H1 (cell line): ENCODE measurements around the gene ATXN7. TPM values are rescaled to one million over a fixed set of nuclear protein-coding genes. Genes with fewer than 3 reads are reported as not detected.

Source experiments
- CTCF ChIA-PET: fragments of 300-600 bp; sonication (Branson Sonifier 250); formaldehyde crosslinking; loops from one replicate; lab custom pipeline; 2021; ENCODE audit not compliant: partially characterized antibody; lab: Charles Lee
- POLR2A ChIA-PET: fragments of 300-600 bp; sonication (Branson Sonifier 250); formaldehyde crosslinking; loops from one replicate; lab custom pipeline; 2021; ENCODE audit warnings: inconsistent platforms; ENCODE audit not compliant: partially characterized antibody; lab: Charles Lee
- DNase-seq, 2 experiments: peaks; one replicate each; pipeline versions ENCODE4 v3.0.0 to v3.0.0-alpha.2; 2010 to 2022; ENCODE audit warnings: low spot score in 2 of 2, low read depth in 1 of 2, mixed read lengths in 1 of 2
- FAIRE-seq: peaks from 2 replicates; lab custom pipeline; 2011; peaks lifted over from hg19 to GRCh38; lab: Jason Lieb, UNC
- H2AFZ ChIP-seq: 2 replicates; pipeline ENCODE4 v1.8.1; 2012; ENCODE audit warnings: low read length, inconsistent platforms
- H2AK5ac ChIP-seq: 2 replicates; pipeline ENCODE4 v1.6.1; 2013; ENCODE audit warnings: low read depth, low read length
- H2BK120ac ChIP-seq: replicated peaks from 2 replicates; pipeline ENCODE3; 2013; ENCODE audit warnings: low read depth, low read length, inconsistent platforms
- H2BK12ac ChIP-seq: 2 replicates; pipeline ENCODE4 v1.6.1; 2013; ENCODE audit warnings: low read depth, low read length
- H2BK15ac ChIP-seq: 2 replicates; pipeline ENCODE4 v1.6.1; 2013; ENCODE audit warnings: low read length
- H2BK20ac ChIP-seq: 2 replicates; pipeline ENCODE4 v1.6.1; 2013; ENCODE audit warnings: low read length
- H2BK5ac ChIP-seq: 2 replicates; pipeline ENCODE4 v1.6.1; 2013; ENCODE audit warnings: low read depth, low read length
- H3K14ac ChIP-seq: 2 replicates; pipeline ENCODE4 v1.6.1; 2013; ENCODE audit warnings: inconsistent platforms; ENCODE audit not compliant: insufficient read length
- H3K18ac ChIP-seq: 2 replicates; pipeline ENCODE4 v1.6.1; 2013; ENCODE audit warnings: low read length; ENCODE audit errors: extremely low read depth
- H3K23ac ChIP-seq: 2 replicates; pipeline ENCODE4 v1.6.1; 2013; ENCODE audit warnings: inconsistent platforms; ENCODE audit not compliant: insufficient read length
- H3K23me2 ChIP-seq: 2 replicates; pipeline ENCODE4 v1.6.1; 2013; ENCODE audit warnings: low read depth, low read length
- H3K27ac ChIP-seq: 2 replicates; pipeline ENCODE4 v1.6.1; 2011; ENCODE audit warnings: low read depth, low read length, inconsistent platforms
- H3K27me3 ChIP-seq, 4 experiments: replicated peaks in 1 of 4; 1 replicate in 1 of 4; 2 replicates in 3 of 4; pipeline versions ENCODE4 v1.6.1 to v1.8.1; 2011 to 2013; ENCODE audit warnings: low read length in 3 of 4, mild to moderate bottlenecking in 3 of 4, inconsistent platforms in 2 of 4, mixed read lengths in 2 of 4, moderate library complexity in 1 of 4; ENCODE audit not compliant: control insufficient read depth in 3 of 4, insufficient read depth in 3 of 4; ENCODE audit errors: extremely low read depth in 1 of 4
- H3K36me3 ChIP-seq, 4 experiments: 2 replicates each; pipeline versions ENCODE4 v1.6.1 to v1.8.1; 2011 to 2013; ENCODE audit warnings: mild to moderate bottlenecking in 4 of 4, low read length in 3 of 4, moderate library complexity in 2 of 4, control low read depth in 1 of 4, inconsistent platforms in 1 of 4; ENCODE audit not compliant: insufficient read depth in 4 of 4, control insufficient read depth in 2 of 4
- H3K4ac ChIP-seq: replicated peaks from 2 replicates; pipeline ENCODE3; 2013; ENCODE audit warnings: low read length, low read depth, mixed read lengths, inconsistent platforms; ENCODE audit not compliant: insufficient read length
- H3K4me1 ChIP-seq, 4 experiments: replicated peaks in 1 of 4; 1 replicate in 1 of 4; 2 replicates in 3 of 4; pipeline versions ENCODE4 v1.6.1 to v1.8.1; 2011 to 2013; ENCODE audit warnings: low read length in 3 of 4, inconsistent platforms in 2 of 4, mixed read lengths in 1 of 4; ENCODE audit not compliant: insufficient read depth in 4 of 4, control insufficient read depth in 3 of 4
- H3K4me2 ChIP-seq, 2 experiments: 2 replicates each; pipeline versions ENCODE4 v1.6.1 to v1.8.1; 2011 to 2013; ENCODE audit warnings: low read depth in 2 of 2, low read length in 2 of 2, control low read depth in 1 of 2, inconsistent platforms in 1 of 2, mild to moderate bottlenecking in 1 of 2; ENCODE audit not compliant: insufficient read depth in 1 of 2
- H3K4me3 ChIP-seq, 4 experiments: fragments of 200-600, 300-600 bp in 1 of 4; sonication (generic), shearing (Covaris generic), sonication (Bioruptor Twin) in 1 of 4; 2 replicates each; pipeline versions ENCODE4 v1.5.1 to v1.8.1; 2011 to 2016; ENCODE audit warnings: low read length in 4 of 4, low read depth in 3 of 4, control low read depth in 2 of 4, inconsistent platforms in 2 of 4, mild to moderate bottlenecking in 2 of 4, mixed read lengths in 1 of 4, moderate library complexity in 1 of 4; ENCODE audit not compliant: insufficient read depth in 2 of 4; ENCODE audit errors: extremely low read depth in 1 of 4
- H3K56ac ChIP-seq: replicated peaks from 2 replicates; pipeline ENCODE3; 2013; ENCODE audit warnings: low read depth, mild to moderate bottlenecking, mixed read lengths, low read length, inconsistent platforms; ENCODE audit not compliant: insufficient read length
- H3K79me1 ChIP-seq: 2 replicates; pipeline ENCODE4 v1.6.1; 2013; ENCODE audit warnings: low read depth, low read length, control low read depth
- H3K79me2 ChIP-seq, 2 experiments: 2 replicates each; pipeline versions ENCODE4 v1.6.1 to v1.8.1; 2012 to 2013; ENCODE audit warnings: low read length in 2 of 2, mild to moderate bottlenecking in 2 of 2, inconsistent platforms in 1 of 2; ENCODE audit not compliant: insufficient read depth in 2 of 2, control insufficient read depth in 1 of 2
- H3K9ac ChIP-seq, 4 experiments: replicated peaks in 1 of 4; 1 replicate in 1 of 4; 2 replicates in 3 of 4; pipeline versions ENCODE4 v1.6.1 to v1.8.1; 2011 to 2013; ENCODE audit warnings: low read depth in 3 of 4, low read length in 3 of 4, control low read depth in 2 of 4, mild to moderate bottlenecking in 2 of 4, moderate library complexity in 2 of 4, inconsistent platforms in 1 of 4; ENCODE audit errors: extremely low read depth in 1 of 4
- H3K9me3 ChIP-seq, 2 experiments: 2 replicates each; pipeline versions ENCODE4 v1.6.1 to v1.8.1; 2012 to 2013; ENCODE audit warnings: mild to moderate bottlenecking in 2 of 2, moderate library complexity in 2 of 2, control low read depth in 1 of 2, inconsistent platforms in 1 of 2, low read depth in 1 of 2, low read length in 1 of 2, mixed read lengths in 1 of 2; ENCODE audit not compliant: insufficient read depth in 2 of 2
- H4K20me1 ChIP-seq, 2 experiments: replicated peaks in 1 of 2; 2 replicates each; pipeline versions ENCODE3 to v1.8.1; 2011 to 2013; ENCODE audit warnings: inconsistent platforms in 2 of 2, low read length in 2 of 2, mild to moderate bottlenecking in 1 of 2; ENCODE audit not compliant: insufficient read depth in 2 of 2, control insufficient read depth in 1 of 2
- H4K5ac ChIP-seq: 2 replicates; pipeline ENCODE4 v1.6.1; 2013; ENCODE audit warnings: low read length, low read depth, mixed read lengths, inconsistent platforms; ENCODE audit not compliant: insufficient read length
- H4K8ac ChIP-seq: 2 replicates; pipeline ENCODE4 v1.8.0; 2013; ENCODE audit warnings: mild to moderate bottlenecking, moderate library complexity, low read length, inconsistent platforms; ENCODE audit not compliant: insufficient read depth; ENCODE audit errors: extremely low read depth
- H4K91ac ChIP-seq: replicated peaks from 2 replicates; pipeline ENCODE3; 2013; ENCODE audit warnings: low read length, mixed read lengths, inconsistent platforms; ENCODE audit not compliant: insufficient read length
- CREB1 ChIP-seq: IDR thresholded peaks from 2 replicates; pipeline ENCODE4 v1.6.1; 2012; ENCODE audit warnings: inconsistent platforms
- EP300 ChIP-seq, 2 experiments: IDR thresholded peaks; 1 replicate in 1 of 2; 2 replicates in 1 of 2; pipeline ENCODE4 v1.6.1; 2011 to 2012; ENCODE audit warnings: low read depth in 2 of 2, low read length in 2 of 2, mild to moderate bottlenecking in 2 of 2, borderline replicate concordance in 1 of 2, inconsistent platforms in 1 of 2, moderate library complexity in 1 of 2
- RXRA ChIP-seq: IDR thresholded peaks from 2 replicates; pipeline ENCODE4 v1.6.1; 2011; ENCODE audit warnings: low read depth, mild to moderate bottlenecking, low read length, moderate library complexity; ENCODE audit not compliant: insufficient read depth
- WGBS, 2 experiments: shearing (Covaris generic) in 1 of 2; methylation state at CpG; one replicate each; pipeline versions ENCODE4 v1.1.6 to v1.1.7; 2013 to 2015; ENCODE audit warnings: low lambda C conversion rate in 2 of 2, mixed read lengths in 2 of 2, inconsistent platforms in 1 of 2, low coverage in 1 of 2, missing lambda C conversion rate in 1 of 2; ENCODE audit not compliant: insufficient replicate concordance in 2 of 2, insufficient coverage in 1 of 2, insufficient read length in 1 of 2; ENCODE audit errors: extremely low coverage in 1 of 2, missing lambda C conversion rate in 1 of 2; 5-methylcytosine and 5-hydroxymethylcytosine counted together
- polyA plus RNA-seq, 7 experiments: library from polyadenylated mRNA; depleted of rRNA in 3 of 7; stranded (reverse) in 5 of 7; unstranded in 2 of 7; fragments of >200 nt in 5 of 7; fragments of 200-250 nt in 2 of 7; gene quantifications; 1 replicate in 5 of 7; 2 replicates in 1 of 7; 4 replicates in 1 of 7; pipeline versions ENCODE4 v1.2.1 to v1.2.3, GENCODE V29; 2011 to 2013; ENCODE audit warnings: missing spikeins in 2 of 7, mixed read lengths in 2 of 7
- total RNA-seq: library from RNA; stranded (reverse); fragmentation: NEBNext Ultra II Directional; extraction: Animal tissue kit (Norgen Biotek cat#: 25700); gene quantifications from 2 replicates; pipeline ENCODE4 v1.2.1, GENCODE V29; 2021

Gene ATXN7
- total and polyA plus RNA-seq, 2 of the 8 experiments (the other 6 are each of a cell fraction or from before 2014, with no cell fraction given): 15.5 to 16.8 TPM

DNA sequence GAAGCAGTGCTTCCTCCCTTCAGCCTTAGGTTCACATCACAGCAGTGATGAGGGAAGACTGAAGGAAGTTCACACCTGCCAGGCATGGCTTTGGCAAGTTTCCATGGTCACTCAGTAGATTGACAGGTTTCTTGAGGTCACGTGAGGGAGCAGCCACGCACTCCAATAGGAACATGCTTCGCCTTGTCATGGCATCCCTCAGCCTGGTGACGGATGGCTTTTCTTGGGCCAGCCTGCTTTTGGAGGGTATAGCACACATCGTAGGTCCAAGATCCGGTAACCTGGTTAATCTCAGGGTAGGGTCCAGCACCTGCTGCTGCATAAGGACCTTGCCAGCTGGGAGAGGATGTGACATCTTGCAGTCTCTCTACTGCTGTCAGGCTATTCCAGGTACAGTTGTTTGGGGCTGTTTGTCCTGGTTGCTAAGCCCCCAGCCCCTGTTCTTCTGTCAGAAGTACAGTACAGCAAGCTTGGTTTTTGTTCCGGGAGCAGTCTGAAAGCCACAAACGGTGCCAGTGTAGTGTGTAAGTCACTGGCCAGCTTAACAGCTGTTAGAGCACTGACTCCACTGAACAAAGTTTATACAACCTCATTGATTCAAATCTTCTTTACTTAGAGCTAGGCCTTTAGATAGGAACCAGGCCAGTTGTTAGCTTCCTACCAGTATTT is 117.3 kb downstream of the ATXN7 start:
- H3K4ac ChIP-seq: no peak overlapping the region
- DNase-seq (no peak), FAIRE-seq (no peak)
- H3K27ac ChIP-seq: no peak overlapping the region
- H3K23me2 ChIP-seq: no peaks in the 10 kb centered on the region
- no peak overlapping the region for H3K4me2 ChIP-seq
- H4K5ac ChIP-seq: no peak overlapping the region
- H3K79me1 ChIP-seq: no peaks in the 10 kb centered on the region
- no peak overlapping the region for H2AK5ac ChIP-seq
- CTCF ChIA-PET: interaction anchor here (0.6 to 1.9 kb wide), 7 partner anchors 10 to 1404 kb away, joined by 3 to 5 read pairs (median 3); no protein-coding TSS in a partner anchor
- H3K4me3 ChIP-seq: no peak overlapping the region
- H2BK20ac ChIP-seq: no peak overlapping the region
- H3K23ac ChIP-seq: no peak overlapping the region
- H2BK5ac ChIP-seq: no peak overlapping the region; the same call in 1 of the 2 replicates
- peaks cover 0 to 8% (median 4%) of the 10 kb centered on the region in 4 experiments; a peak in 4 of 8 replicates for H3K36me3 ChIP-seq
- no peaks in the 10 kb centered on the region for H3K9me3 ChIP-seq
- H3K79me2 ChIP-seq: 0 out of 4 replicates have a peak, but pooled peaks cover 0 to 5% of the 10 kb centered on the region in 2 experiments
- POLR2A ChIA-PET: no interaction called here
- H4K20me1 ChIP-seq: peaks cover 0 to 3% of the 10 kb centered on the region in 2 experiments
- WGBS, 2 experiments: 91% methylated on average over 8 of the region's 8 CpGs; no CpG with 5 or more reads in 1 of the 2 experiments
- no peak overlapping the region for H2BK120ac ChIP-seq
- no peak overlapping the region for H2AFZ ChIP-seq
- no peak overlapping the region for H2BK12ac ChIP-seq
- H4K91ac ChIP-seq: no peak overlapping the region
- no peaks in the 10 kb centered on the region for H3K27me3 ChIP-seq
- no peak for TF ChIP-seq CREB1
- no peak for TF ChIP-seq EP300 (IDR thresholded peaks at IDR 0.05; ENCODE audit: borderline replicate concordance in 1 of 2, low read depth in 2 of 2, low read length in 2 of 2)
- no peak for TF ChIP-seq RXRA
- no peak overlapping the region for H3K56ac ChIP-seq
- H2BK15ac ChIP-seq: no peak overlapping the region
- no peak overlapping the region for H3K14ac ChIP-seq
- no peak overlapping the region for H4K8ac ChIP-seq
- H3K4me1 ChIP-seq: peaks cover 0 to 1% (median 0%) of the 10 kb centered on the region in 4 experiments; a peak in 1 of 7 replicates
- no peak overlapping the region; a peak in 1 of 7 replicates for H3K9ac ChIP-seq
- no peak overlapping the region for H3K18ac ChIP-seq
